GM12878 (cell line): Measurements from ENCODE around the gene PARN.

Source experiments
- BACH1 ChIP-seq: fragments of 450-650 bp; IDR thresholded peaks from 2 replicates; pipeline ENCODE4 v1.6.1; 2017; ENCODE audit warnings: mild to moderate bottlenecking, borderline replicate concordance
- CTCF ChIP-seq, 3 experiments: IDR thresholded peaks in 2 of 3; conservative IDR thresholded peaks in 1 of 3; 2 replicates each; pipeline ENCODE4 v1.5.1; 2011; ENCODE audit warnings: low read depth in 3 of 3, low read length in 3 of 3, mild to moderate bottlenecking in 3 of 3, control low read depth in 2 of 3, moderate library complexity in 2 of 3, inconsistent platforms in 1 of 3, mixed read lengths in 1 of 3; ENCODE audit not compliant: control insufficient read depth in 2 of 3, insufficient read depth in 1 of 3; ENCODE audit errors: extremely low read depth in 1 of 3
- POLR2A ChIP-seq: IDR thresholded peaks from 2 replicates; pipeline ENCODE4 v1.6.1; 2011; ENCODE audit warnings: low read depth, mild to moderate bottlenecking, low read length
- POU2F2 ChIP-seq: IDR thresholded peaks from 3 replicates; pipeline ENCODE4 v1.6.1; 2011; ENCODE audit warnings: low read depth, mild to moderate bottlenecking, low read length, borderline replicate concordance
- RCOR1 ChIP-seq: conservative IDR thresholded peaks from 2 replicates; pipeline ENCODE4 v1.6.1; 2012; ENCODE audit warnings: low read depth, low read length, improper control_type of control experiment
- RFX5 ChIP-seq: IDR thresholded peaks from 2 replicates; pipeline ENCODE4 v1.6.1; 2011; ENCODE audit warnings: low read depth, low read length, improper control_type of control experiment
- SIN3A ChIP-seq: IDR thresholded peaks from 2 replicates; pipeline ENCODE4 v1.6.1; 2012; ENCODE audit warnings: low read depth, low read length, improper control_type of control experiment
- SP1 ChIP-seq: IDR thresholded peaks from one replicate; pipeline ENCODE4 v1.6.1; 2011; ENCODE audit warnings: low read depth, low read length
- TF ChIP-seq, protein P1 (sequence below): IDR thresholded peaks from 2 replicates; pipeline ENCODE4 v1.6.1; 2012; ENCODE audit warnings: low read length, inconsistent platforms
- TF ChIP-seq, protein P2 (sequence below): IDR thresholded peaks from 2 replicates; pipeline ENCODE4 v1.6.1; 2012; ENCODE audit warnings: low read depth, low read length, improper control_type of control experiment
- TF ChIP-seq, protein P3 (sequence below): fragments of 450-650 bp; IDR thresholded peaks from 2 replicates; pipeline ENCODE4 v1.6.1; 2017; ENCODE audit warnings: mild to moderate bottlenecking

- TF ChIP-seq POLR2A (no peak), SIN3A (no peak), BACH1 (no peak), CTCF (IDR thresholded peaks at IDR 0.05 in 2 of 3, conservative IDR thresholded peaks at IDR 0.05 in 1 of 3; ENCODE audit: control insufficient read depth in 2 of 3, extremely low read depth in 1 of 3, insufficient read depth in 1 of 3, low read depth in 3 of 3, low read length in 3 of 3) (no peak), RFX5 (no peak), SP1 (no peak), POU2F2 (no peak), RCOR1 (no peak)
- TF ChIP-seq, protein P1, sequence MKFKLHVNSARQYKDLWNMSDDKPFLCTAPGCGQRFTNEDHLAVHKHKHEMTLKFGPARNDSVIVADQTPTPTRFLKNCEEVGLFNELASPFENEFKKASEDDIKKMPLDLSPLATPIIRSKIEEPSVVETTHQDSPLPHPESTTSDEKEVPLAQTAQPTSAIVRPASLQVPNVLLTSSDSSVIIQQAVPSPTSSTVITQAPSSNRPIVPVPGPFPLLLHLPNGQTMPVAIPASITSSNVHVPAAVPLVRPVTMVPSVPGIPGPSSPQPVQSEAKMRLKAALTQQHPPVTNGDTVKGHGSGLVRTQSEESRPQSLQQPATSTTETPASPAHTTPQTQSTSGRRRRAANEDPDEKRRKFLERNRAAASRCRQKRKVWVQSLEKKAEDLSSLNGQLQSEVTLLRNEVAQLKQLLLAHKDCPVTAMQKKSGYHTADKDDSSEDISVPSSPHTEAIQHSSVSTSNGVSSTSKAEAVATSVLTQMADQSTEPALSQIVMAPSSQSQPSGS, result no peak
- TF ChIP-seq, protein P2, sequence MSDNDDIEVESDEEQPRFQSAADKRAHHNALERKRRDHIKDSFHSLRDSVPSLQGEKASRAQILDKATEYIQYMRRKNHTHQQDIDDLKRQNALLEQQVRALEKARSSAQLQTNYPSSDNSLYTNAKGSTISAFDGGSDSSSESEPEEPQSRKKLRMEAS, result no peak
- TF ChIP-seq, protein P3, sequence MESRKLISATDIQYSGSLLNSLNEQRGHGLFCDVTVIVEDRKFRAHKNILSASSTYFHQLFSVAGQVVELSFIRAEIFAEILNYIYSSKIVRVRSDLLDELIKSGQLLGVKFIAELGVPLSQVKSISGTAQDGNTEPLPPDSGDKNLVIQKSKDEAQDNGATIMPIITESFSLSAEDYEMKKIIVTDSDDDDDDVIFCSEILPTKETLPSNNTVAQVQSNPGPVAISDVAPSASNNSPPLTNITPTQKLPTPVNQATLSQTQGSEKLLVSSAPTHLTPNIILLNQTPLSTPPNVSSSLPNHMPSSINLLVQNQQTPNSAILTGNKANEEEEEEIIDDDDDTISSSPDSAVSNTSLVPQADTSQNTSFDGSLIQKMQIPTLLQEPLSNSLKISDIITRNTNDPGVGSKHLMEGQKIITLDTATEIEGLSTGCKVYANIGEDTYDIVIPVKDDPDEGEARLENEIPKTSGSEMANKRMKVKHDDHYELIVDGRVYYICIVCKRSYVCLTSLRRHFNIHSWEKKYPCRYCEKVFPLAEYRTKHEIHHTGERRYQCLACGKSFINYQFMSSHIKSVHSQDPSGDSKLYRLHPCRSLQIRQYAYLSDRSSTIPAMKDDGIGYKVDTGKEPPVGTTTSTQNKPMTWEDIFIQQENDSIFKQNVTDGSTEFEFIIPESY, result no peak
Measured at GRCh38 chr16:14525596-14525995, 104.5 kb downstream of the PARN start.
